ENCODE measurements around the gene RPL12. TPM values are rescaled to one million over a fixed set of nuclear protein-coding genes. Genes with fewer than 3 reads are reported as not detected.

RPL12 gene
- total and polyA plus RNA-seq, 2 donors (not counting 1 experiment from before 2014, with no cell fraction given), result 1,334 to 3,459 TPM

- Histone ChIP-seq H3K4me2 (replicated peaks; ENCODE audit: low read depth, low read length, poor library complexity, severe bottlenecking) (no peak overlapping the region), H3K9ac (ENCODE audit: low read length) (no peak overlapping the region), H3K4me1 (ENCODE audit: control insufficient read depth in 2 of 2, insufficient read depth in 2 of 2, low read length in 2 of 2) (no peaks in the 10 kb centered on the region), H3K36me3 (replicated peaks in 1 of 2; ENCODE audit: control extremely low read depth in 1 of 2, control insufficient read depth in 1 of 2, extremely low read depth in 1 of 2, insufficient read depth in 2 of 2, low read length in 1 of 2) (peaks cover 0 to 65% of the 10 kb centered on the region in 2 experiments), H3K79me2 (ENCODE audit: control insufficient read depth, insufficient read depth, low read length) (no peaks in the 10 kb centered on the region), H3K9me3 (ENCODE audit: control extremely low read depth in 1 of 3, control insufficient read depth in 2 of 3, insufficient read depth in 1 of 3, low read length in 2 of 3) (no peaks in the 10 kb centered on the region), H3K27ac (ENCODE audit: low read length in 2 of 2) (no peak overlapping the region), H4K20me1 (ENCODE audit: control insufficient read depth, insufficient read depth, low read length, poor library complexity, severe bottlenecking) (no peaks in the 10 kb centered on the region), H3K27me3 (replicated peaks in 1 of 4; ENCODE audit: control extremely low read depth in 1 of 4, control insufficient read depth in 3 of 4, insufficient read depth in 4 of 4, low read length in 3 of 4) (no peaks in the 10 kb centered on the region), H3K4me3 (ENCODE audit: control extremely low read depth in 1 of 5, extremely low read depth in 1 of 5, insufficient read depth in 1 of 5, low read depth in 2 of 5, low read length in 4 of 5) (no peak overlapping the region), H2AFZ (ENCODE audit: insufficient read depth, low read depth, low read length, poor library complexity, severe bottlenecking) (no peak overlapping the region)
- H3K27ac Mint-ChIP-seq, result no peak overlapping the region
- no peaks in the 10 kb centered on the region for H3K9me3 Mint-ChIP-seq (ENCODE audit: insufficient read depth)
- ChIA-PET CTCF (no interaction called here), POLR2A (interaction anchor here (0.5 kb wide), 1 partner anchor 431 kb away, joined by 7 read pairs; no protein-coding TSS in a partner anchor)
- ATAC-seq (ENCODE audit: low read depth), result no peak
- TF ChIP-seq EZH2 (IDR thresholded peaks at IDR 0.05; ENCODE audit: borderline replicate concordance, insufficient read depth, low read depth, low read length, poor library complexity, severe bottlenecking), result no peak
- TF ChIP-seq CTCF (IDR thresholded peaks at IDR 0.05), result no peak
- DNase-seq, result no peak
- H3K27me3 Mint-ChIP-seq, result no peaks in the 10 kb centered on the region
- over 99% methylated on average over 13 of the region's 14 CpGs for WGBS (ENCODE audit: insufficient coverage)
- no peak overlapping the region for H3K4me3 Mint-ChIP-seq
- no peaks in the 10 kb centered on the region for H3K4me1 Mint-ChIP-seq
- intact Hi-C loops (cut with micrococcal nuclease), result no loop called here
Measured at GRCh38 chr9:127492616-127493015, 41.4 kb upstream of the RPL12 start.

- no peak for ATAC-seq (ENCODE audit: low read depth)
- POLR2A ChIA-PET, result interaction anchor here (0.6 kb wide), 1 partner anchor 34 kb away, joined by 4 read pairs; no protein-coding TSS in a partner anchor
- intact Hi-C loops (cut with micrococcal nuclease), result no loop called here
- no peaks in the 10 kb centered on the region for H3K4me1 Mint-ChIP-seq
- H3K27me3 Mint-ChIP-seq, result no peaks in the 10 kb centered on the region
- CTCF ChIA-PET, result no interaction called here
- Histone ChIP-seq H3K79me2 (ENCODE audit: control insufficient read depth, insufficient read depth, low read length) (no peaks in the 10 kb centered on the region), H3K9me3 (ENCODE audit: control extremely low read depth in 1 of 3, control insufficient read depth in 2 of 3, insufficient read depth in 1 of 3, low read length in 2 of 3) (no peaks in the 10 kb centered on the region), H3K27ac (ENCODE audit: low read length in 2 of 2) (no peak overlapping the region), H3K4me1 (ENCODE audit: control insufficient read depth in 2 of 2, insufficient read depth in 2 of 2, low read length in 2 of 2) (no peaks in the 10 kb centered on the region), H3K36me3 (replicated peaks in 1 of 2; ENCODE audit: control extremely low read depth in 1 of 2, control insufficient read depth in 1 of 2, extremely low read depth in 1 of 2, insufficient read depth in 2 of 2, low read length in 1 of 2) (peaks cover 1 to 66% of the 10 kb centered on the region in 2 experiments), H3K9ac (ENCODE audit: low read length) (no peak overlapping the region), H3K27me3 (replicated peaks in 1 of 4; ENCODE audit: control extremely low read depth in 1 of 4, control insufficient read depth in 3 of 4, insufficient read depth in 4 of 4, low read length in 3 of 4) (no peaks in the 10 kb centered on the region), H3K4me3 (ENCODE audit: control extremely low read depth in 1 of 5, extremely low read depth in 1 of 5, insufficient read depth in 1 of 5, low read depth in 2 of 5, low read length in 4 of 5) (no peak overlapping the region), H4K20me1 (ENCODE audit: control insufficient read depth, insufficient read depth, low read length, poor library complexity, severe bottlenecking) (no peaks in the 10 kb centered on the region), H3K4me2 (replicated peaks; ENCODE audit: low read depth, low read length, poor library complexity, severe bottlenecking) (no peak overlapping the region), H2AFZ (ENCODE audit: insufficient read depth, low read depth, low read length, poor library complexity, severe bottlenecking) (no peak overlapping the region)
- DNase-seq, result no peak
- no peak overlapping the region for H3K4me3 Mint-ChIP-seq
- TF ChIP-seq EZH2 (IDR thresholded peaks at IDR 0.05; ENCODE audit: borderline replicate concordance, insufficient read depth, low read depth, low read length, poor library complexity, severe bottlenecking) (no peak), CTCF (IDR thresholded peaks at IDR 0.05) (no peak)
- H3K27ac Mint-ChIP-seq, result no peak overlapping the region
- H3K9me3 Mint-ChIP-seq (ENCODE audit: insufficient read depth), result no peaks in the 10 kb centered on the region
- 94% methylated on average over 10 of the region's 10 CpGs for WGBS (ENCODE audit: insufficient coverage)
Measured at GRCh38 chr9:127491516-127491915, 40.3 kb upstream of the RPL12 start.
